Testis (tissue), 2 donors: ENCODE measurements around the gene PRSS48.

Source experiments
- POLR2A ChIP-seq: fragments of 450-650 bp; IDR thresholded peaks from one replicate; pipeline ENCODE4 v1.6.1; 2017; ENCODE audit warnings: antibody characterized with exemption, mild to moderate bottlenecking, moderate library complexity
- TF ChIP-seq, protein P1 (sequence below), 3 experiments: fragments of 450-650 bp in 2 of 3; fragments of 200-600 bp in 1 of 3; sonication (generic) in 1 of 3; IDR thresholded peaks; one replicate each; pipeline ENCODE4 v1.5.1; 2016 to 2019; ENCODE audit warnings: antibody characterized with exemption in 3 of 3, mild to moderate bottlenecking in 2 of 3, moderate library complexity in 1 of 3

DNA sequence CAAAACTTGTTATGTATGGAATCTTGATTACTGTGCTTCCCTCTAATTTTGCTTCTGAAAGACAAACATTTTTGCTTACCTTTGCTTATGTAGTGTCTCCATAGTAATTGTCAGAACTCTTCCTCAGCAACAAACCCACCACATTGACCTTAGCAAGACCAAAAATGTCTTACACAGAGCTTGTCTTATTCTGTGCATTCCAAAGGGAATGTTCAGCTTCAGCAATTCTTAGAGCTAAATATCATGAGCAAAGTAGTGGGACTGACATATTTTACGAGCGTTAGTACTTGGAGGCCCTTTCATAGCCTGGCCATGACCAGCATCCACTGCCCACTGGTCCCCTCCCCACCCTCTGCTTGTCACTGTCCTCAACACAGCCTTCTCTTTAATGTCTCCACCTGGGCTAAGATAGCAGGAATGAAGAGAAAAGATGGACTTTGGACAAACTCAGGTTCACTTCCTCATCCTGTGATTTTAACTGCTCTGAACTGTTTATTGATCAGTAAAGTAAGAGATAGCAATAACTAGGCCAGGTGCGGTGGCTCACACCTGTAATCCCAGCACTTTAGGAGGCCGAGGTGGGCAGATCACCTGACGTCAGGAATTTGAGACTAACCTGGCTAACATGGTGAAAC lies 63.9 kb downstream of the PRSS48 start:
- TF ChIP-seq POLR2A = no peak
- TF ChIP-seq, protein P1, sequence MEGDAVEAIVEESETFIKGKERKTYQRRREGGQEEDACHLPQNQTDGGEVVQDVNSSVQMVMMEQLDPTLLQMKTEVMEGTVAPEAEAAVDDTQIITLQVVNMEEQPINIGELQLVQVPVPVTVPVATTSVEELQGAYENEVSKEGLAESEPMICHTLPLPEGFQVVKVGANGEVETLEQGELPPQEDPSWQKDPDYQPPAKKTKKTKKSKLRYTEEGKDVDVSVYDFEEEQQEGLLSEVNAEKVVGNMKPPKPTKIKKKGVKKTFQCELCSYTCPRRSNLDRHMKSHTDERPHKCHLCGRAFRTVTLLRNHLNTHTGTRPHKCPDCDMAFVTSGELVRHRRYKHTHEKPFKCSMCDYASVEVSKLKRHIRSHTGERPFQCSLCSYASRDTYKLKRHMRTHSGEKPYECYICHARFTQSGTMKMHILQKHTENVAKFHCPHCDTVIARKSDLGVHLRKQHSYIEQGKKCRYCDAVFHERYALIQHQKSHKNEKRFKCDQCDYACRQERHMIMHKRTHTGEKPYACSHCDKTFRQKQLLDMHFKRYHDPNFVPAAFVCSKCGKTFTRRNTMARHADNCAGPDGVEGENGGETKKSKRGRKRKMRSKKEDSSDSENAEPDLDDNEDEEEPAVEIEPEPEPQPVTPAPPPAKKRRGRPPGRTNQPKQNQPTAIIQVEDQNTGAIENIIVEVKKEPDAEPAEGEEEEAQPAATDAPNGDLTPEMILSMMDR (IDR thresholded peaks at IDR 0.05) = no peak
